ENCODE results near the gene COL20A1. TPM values are rescaled to one million over a fixed set of nuclear protein-coding genes. Genes with fewer than 3 reads are reported as not detected.
A peak's percentile ranks its signal among the peaks of the same experiment; 100 is the strongest.

The COL20A1 gene
- total RNA-seq, 1 experiment from 2014 or later, result 2.3 TPM

DNA sequence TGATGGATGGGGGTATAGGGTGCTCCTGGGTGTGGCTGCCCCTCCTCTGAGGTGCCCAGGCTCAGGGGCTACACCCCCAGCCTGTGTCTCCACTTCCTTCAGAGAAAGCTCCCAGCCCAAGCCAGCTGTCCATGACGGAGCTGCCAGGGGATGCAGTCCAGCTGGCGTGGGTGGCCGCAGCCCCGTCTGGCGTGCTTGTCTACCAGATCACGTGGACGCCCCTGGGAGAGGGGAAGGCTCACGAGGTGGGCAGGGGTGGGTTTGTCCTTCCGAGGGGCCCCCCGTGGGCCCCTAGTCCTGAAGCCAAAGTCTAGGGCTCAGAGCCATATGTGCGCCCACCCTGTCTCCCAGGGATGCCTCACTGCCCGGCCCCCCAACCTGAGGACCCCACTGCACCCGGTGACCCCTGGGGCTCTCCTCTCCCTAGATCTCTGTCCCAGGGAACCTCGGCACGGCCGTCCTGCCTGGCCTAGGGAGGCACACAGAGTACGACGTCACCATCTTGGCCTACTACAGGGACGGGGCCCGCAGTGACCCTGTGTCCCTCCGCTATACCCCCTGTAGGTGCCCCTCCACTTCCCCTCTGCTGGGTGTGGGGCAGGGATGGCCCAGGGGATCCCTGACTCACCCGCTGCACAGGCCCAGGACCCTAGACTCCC is 19.8 kb downstream of the COL20A1 start:
- H3K4ac ChIP-seq (ENCODE audit: low read depth, low read length), result no peak overlapping the region
- H3K4me2 ChIP-seq (ENCODE audit: insufficient read depth, insufficient read length, low read length), result no peak overlapping the region
- DNase-seq, result no peak
- H4K91ac ChIP-seq (ENCODE audit: insufficient read length, low read depth, low read length), result no peak overlapping the region
- no peak overlapping the region; the same call in 1 of the 2 replicates for H3K14ac ChIP-seq (ENCODE audit: insufficient read depth, low read length)
- no peak overlapping the region for H4K5ac ChIP-seq (ENCODE audit: insufficient read length, low read depth, low read length)
- no peak overlapping the region for H2AK5ac ChIP-seq (ENCODE audit: insufficient read length, low read length)
- H3K79me1 ChIP-seq (ENCODE audit: insufficient read depth, low read depth, low read length, poor library complexity, severe bottlenecking), result no peaks in the 10 kb centered on the region
- H3K27me3 ChIP-seq (ENCODE audit: insufficient read depth, low read length), result no peaks in the 10 kb centered on the region
- H2BK15ac ChIP-seq (ENCODE audit: low read depth, low read length), result no peak overlapping the region; the same call in 1 of the 2 replicates
- H4K20me1 ChIP-seq (ENCODE audit: control insufficient read depth, insufficient read depth, insufficient read length), result no peaks in the 10 kb centered on the region
- H2BK12ac ChIP-seq (ENCODE audit: insufficient read length, low read depth, low read length), result no peak overlapping the region
- WGBS (ENCODE audit: extremely low coverage, insufficient read length, low lambda C conversion rate), result no CpG with 5 or more reads among the region's 22 CpGs
- Mint-ChIP-seq H3K36me3 (ENCODE audit: insufficient read depth in 1 of 3, low read depth in 3 of 3) (no peaks in the 10 kb centered on the region), H3K4me1 (peaks cover 4% of the 10 kb centered on the region in 2 experiments; a peak in 3 of 4 replicates), H3K9me3 (no peaks in the 10 kb centered on the region), H3K27me3 (ENCODE audit: low read depth) (no peaks in the 10 kb centered on the region; the same call in 1 of the 2 replicates), H3K4me3 (no peak overlapping the region), H3K27ac (peak overlapping the region in 1 of 3 experiments; percentile 80; a peak in 1 of 7 replicates)
- H2BK20ac ChIP-seq (ENCODE audit: low read depth, low read length, poor library complexity, severe bottlenecking), result no peak overlapping the region
- TF ChIP-seq, protein P1, sequence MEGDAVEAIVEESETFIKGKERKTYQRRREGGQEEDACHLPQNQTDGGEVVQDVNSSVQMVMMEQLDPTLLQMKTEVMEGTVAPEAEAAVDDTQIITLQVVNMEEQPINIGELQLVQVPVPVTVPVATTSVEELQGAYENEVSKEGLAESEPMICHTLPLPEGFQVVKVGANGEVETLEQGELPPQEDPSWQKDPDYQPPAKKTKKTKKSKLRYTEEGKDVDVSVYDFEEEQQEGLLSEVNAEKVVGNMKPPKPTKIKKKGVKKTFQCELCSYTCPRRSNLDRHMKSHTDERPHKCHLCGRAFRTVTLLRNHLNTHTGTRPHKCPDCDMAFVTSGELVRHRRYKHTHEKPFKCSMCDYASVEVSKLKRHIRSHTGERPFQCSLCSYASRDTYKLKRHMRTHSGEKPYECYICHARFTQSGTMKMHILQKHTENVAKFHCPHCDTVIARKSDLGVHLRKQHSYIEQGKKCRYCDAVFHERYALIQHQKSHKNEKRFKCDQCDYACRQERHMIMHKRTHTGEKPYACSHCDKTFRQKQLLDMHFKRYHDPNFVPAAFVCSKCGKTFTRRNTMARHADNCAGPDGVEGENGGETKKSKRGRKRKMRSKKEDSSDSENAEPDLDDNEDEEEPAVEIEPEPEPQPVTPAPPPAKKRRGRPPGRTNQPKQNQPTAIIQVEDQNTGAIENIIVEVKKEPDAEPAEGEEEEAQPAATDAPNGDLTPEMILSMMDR (conservative IDR thresholded peaks at IDR 0.05), result no peak
- H3K79me2 ChIP-seq (ENCODE audit: insufficient read depth, low read length), result no peaks in the 10 kb centered on the region
- no peak overlapping the region for H3K18ac ChIP-seq (ENCODE audit: insufficient read length, low read depth, low read length)
- H3K23ac ChIP-seq (ENCODE audit: insufficient read length, low read depth, low read length), result no peak overlapping the region
- no peak overlapping the region for H2AFZ ChIP-seq (ENCODE audit: low read length)
- H2BK5ac ChIP-seq (ENCODE audit: insufficient read length, low read length), result no peak overlapping the region
- no peaks in the 10 kb centered on the region for H3K23me2 ChIP-seq (ENCODE audit: insufficient read length, low read depth, low read length, poor library complexity, severe bottlenecking)
- no peak overlapping the region for H3K27ac ChIP-seq (ENCODE audit: insufficient read length, low read depth, low read length)
- H2BK120ac ChIP-seq (ENCODE audit: low read depth, low read length, poor library complexity, severe bottlenecking), result no peak overlapping the region
- H3K9ac ChIP-seq (ENCODE audit: extremely low read depth, insufficient read length, low read length), result no peak overlapping the region
- H3K9me3 ChIP-seq (ENCODE audit: control insufficient read depth, low read depth, low read length), result no peaks in the 10 kb centered on the region
- no peak overlapping the region for H3K56ac ChIP-seq (ENCODE audit: insufficient read length, low read depth, low read length)
- H3K4me1 ChIP-seq (ENCODE audit: insufficient read depth, low read length), result no peaks in the 10 kb centered on the region
- H3T11ph ChIP-seq (ENCODE audit: low read length), result no peak overlapping the region
- H4K8ac ChIP-seq (replicated peaks; ENCODE audit: insufficient read length, low read depth, low read length), result no peak overlapping the region

Data from H9 (cell line).